ENCODE data around the gene CDHR4.

Gene CDHR4

GRCh38 chr3:49812916-49813496 lies 13.3 kb upstream of the CDHR4 start:
- H2AFZ ChIP-seq (ENCODE audit: low read depth, low read length) = no peak overlapping the region
- no peaks in the 10 kb centered on the region for H3K27me3 ChIP-seq (ENCODE audit: insufficient read depth, low read length)
- H3K4me3 ChIP-seq (ENCODE audit: low read length) = no peak overlapping the region
- no peaks in the 10 kb centered on the region for H3K9me3 ChIP-seq (ENCODE audit: low read length)
- no peaks in the 10 kb centered on the region for H3K36me3 ChIP-seq (ENCODE audit: insufficient read depth, low read length)
- no peaks in the 10 kb centered on the region for H3K4me1 ChIP-seq (ENCODE audit: insufficient read depth, low read length)

- Histone ChIP-seq H3K9me3 (ENCODE audit: low read length) (no peaks in the 10 kb centered on the region), H3K27me3 (ENCODE audit: insufficient read depth, low read length) (peaks cover 13% of the 10 kb centered on the region), H3K36me3 (ENCODE audit: insufficient read depth, low read length) (no peaks in the 10 kb centered on the region), H3K4me1 (ENCODE audit: insufficient read depth, low read length) (peaks cover 27% of the 10 kb centered on the region), H2AFZ (ENCODE audit: low read depth, low read length) (no peak overlapping the region), H3K4me3 (ENCODE audit: low read length) (no peak overlapping the region)
Measured at GRCh38 chr3:49807431-49808114, 7.9 kb upstream of the CDHR4 start.

- no peak overlapping the region for H2AFZ ChIP-seq (ENCODE audit: low read depth, low read length)
Measured at GRCh38 chr3:49806850-49807249, 7.2 kb upstream of the CDHR4 start.

GRCh38 chr3:49805897-49806701 lies 6.4 kb upstream of the CDHR4 start:
- no peak overlapping the region for H2AFZ ChIP-seq (ENCODE audit: low read depth, low read length)
- H3K27me3 ChIP-seq (ENCODE audit: insufficient read depth, low read length) = peaks cover 17% of the 10 kb centered on the region
- H3K4me1 ChIP-seq (ENCODE audit: insufficient read depth, low read length) = peaks cover 27% of the 10 kb centered on the region
- H3K9me3 ChIP-seq (ENCODE audit: low read length) = no peaks in the 10 kb centered on the region
- H3K4me3 ChIP-seq (ENCODE audit: low read length) = no peak overlapping the region
- H3K36me3 ChIP-seq (ENCODE audit: insufficient read depth, low read length) = no peaks in the 10 kb centered on the region

More at GRCh38 chr3:49806850-49807249, 7.2 kb upstream of the CDHR4 start:
- Histone ChIP-seq H3K27me3 (ENCODE audit: insufficient read depth, low read length) (peaks cover 13% of the 10 kb centered on the region), H3K36me3 (ENCODE audit: insufficient read depth, low read length) (no peaks in the 10 kb centered on the region), H3K4me3 (ENCODE audit: low read length) (no peak overlapping the region), H3K4me1 (ENCODE audit: insufficient read depth, low read length) (peaks cover 27% of the 10 kb centered on the region), H3K9me3 (ENCODE audit: low read length) (no peaks in the 10 kb centered on the region)

- H3K27me3 ChIP-seq (ENCODE audit: insufficient read depth, low read length) = peaks cover 17% of the 10 kb centered on the region
- H3K9me3 ChIP-seq (ENCODE audit: low read length) = no peaks in the 10 kb centered on the region
- H3K4me3 ChIP-seq (ENCODE audit: low read length) = no peak overlapping the region
- H3K4me1 ChIP-seq (ENCODE audit: insufficient read depth, low read length) = peaks cover 27% of the 10 kb centered on the region
- no peaks in the 10 kb centered on the region for H3K36me3 ChIP-seq (ENCODE audit: insufficient read depth, low read length)
- H2AFZ ChIP-seq (ENCODE audit: low read depth, low read length) = no peak overlapping the region
Measured at GRCh38 chr3:49805367-49805782, 5.7 kb upstream of the CDHR4 start.

GRCh38 chr3:49804141-49805041 lies 4.7 kb upstream of the CDHR4 start:
- Histone ChIP-seq H3K4me1 (ENCODE audit: insufficient read depth, low read length) (peaks cover 27% of the 10 kb centered on the region), H3K4me3 (ENCODE audit: low read length) (no peak overlapping the region), H3K36me3 (ENCODE audit: insufficient read depth, low read length) (no peaks in the 10 kb centered on the region), H3K9me3 (ENCODE audit: low read length) (no peaks in the 10 kb centered on the region), H3K27me3 (ENCODE audit: insufficient read depth, low read length) (peaks cover 17% of the 10 kb centered on the region), H2AFZ (ENCODE audit: low read depth, low read length) (no peak overlapping the region)

GRCh38 chr3:49803465-49804140 lies 3.9 kb upstream of the CDHR4 start:
- peak overlapping the region; percentile 60 for H2AFZ ChIP-seq (ENCODE audit: low read depth, low read length)
- no peaks in the 10 kb centered on the region for H3K36me3 ChIP-seq (ENCODE audit: insufficient read depth, low read length)
- peaks cover 27% of the 10 kb centered on the region for H3K4me1 ChIP-seq (ENCODE audit: insufficient read depth, low read length)
- peaks cover 17% of the 10 kb centered on the region for H3K27me3 ChIP-seq (ENCODE audit: insufficient read depth, low read length)
- no peaks in the 10 kb centered on the region for H3K9me3 ChIP-seq (ENCODE audit: low read length)
- H3K4me3 ChIP-seq (ENCODE audit: low read length) = peak overlapping the region; percentile 55

GRCh38 chr3:49802719-49803464 lies 3.2 kb upstream of the CDHR4 start, which contains the start of gene INKA1:
Gene INKA1, plus strand, starts transcription at chr3:49803261. Its CDS starts 132 bp downstream, at chr3:49803393.
- Histone ChIP-seq H2AFZ (ENCODE audit: low read depth, low read length) (peak within 1 kb of the TSS; percentile 60), H3K4me3 (ENCODE audit: low read length) (peak within 1 kb of the TSS; percentile 55), H3K4me1 (ENCODE audit: insufficient read depth, low read length) (peaks cover 27% of the 10 kb centered on the region), H3K27me3 (ENCODE audit: insufficient read depth, low read length) (peaks cover 17% of the 10 kb centered on the region), H3K36me3 (ENCODE audit: insufficient read depth, low read length) (no peaks in the 10 kb centered on the region), H3K9me3 (ENCODE audit: low read length) (no peaks in the 10 kb centered on the region)

GRCh38 chr3:49801160-49801559 lies 1.5 kb upstream of the CDHR4 start:
- no peaks in the 10 kb centered on the region for H3K36me3 ChIP-seq (ENCODE audit: insufficient read depth, low read length)
- H3K4me1 ChIP-seq (ENCODE audit: insufficient read depth, low read length) = peaks cover 22% of the 10 kb centered on the region
- no peaks in the 10 kb centered on the region for H3K9me3 ChIP-seq (ENCODE audit: low read length)
- peaks cover 17% of the 10 kb centered on the region for H3K27me3 ChIP-seq (ENCODE audit: insufficient read depth, low read length)
- H2AFZ ChIP-seq (ENCODE audit: low read depth, low read length) = no peak overlapping the region
- no peak overlapping the region for H3K4me3 ChIP-seq (ENCODE audit: low read length)

GRCh38 chr3:49799105-49799504 lies 568 bp downstream of the CDHR4 start:
- H3K36me3 ChIP-seq (ENCODE audit: insufficient read depth, low read length) = no peaks in the 10 kb centered on the region
- H2AFZ ChIP-seq (ENCODE audit: low read depth, low read length) = no peak overlapping the region
- H3K4me1 ChIP-seq (ENCODE audit: insufficient read depth, low read length) = peaks cover 9% of the 10 kb centered on the region
- H3K27me3 ChIP-seq (ENCODE audit: insufficient read depth, low read length) = peaks cover 10% of the 10 kb centered on the region
- no peaks in the 10 kb centered on the region for H3K9me3 ChIP-seq (ENCODE audit: low read length)
- no peak overlapping the region for H3K4me3 ChIP-seq (ENCODE audit: low read length)

- H3K27me3 ChIP-seq (ENCODE audit: insufficient read depth, low read length) = no peaks in the 10 kb centered on the region
Measured at GRCh38 chr3:49794926-49795905, 4.5 kb downstream of the CDHR4 start.

More at GRCh38 chr3:49794926-49795905, 4.5 kb downstream of the CDHR4 start:
- H3K4me1 ChIP-seq (ENCODE audit: insufficient read depth, low read length) = peaks cover 9% of the 10 kb centered on the region
- no peak overlapping the region for H3K4me3 ChIP-seq (ENCODE audit: low read length)
- H2AFZ ChIP-seq (ENCODE audit: low read depth, low read length) = no peak overlapping the region
- H3K36me3 ChIP-seq (ENCODE audit: insufficient read depth, low read length) = no peaks in the 10 kb centered on the region
- H3K9me3 ChIP-seq (ENCODE audit: low read length) = peaks cover 2% of the 10 kb centered on the region

All from neuron (in vitro differentiated cells).